ENCODE results near the gene PLA2G2F. TPM values are rescaled to one million over a fixed set of nuclear protein-coding genes. Genes with fewer than 3 reads are reported as not detected.

Gene PLA2G2F
- total and polyA plus RNA-seq, 2 donors, result 0.47 to 7.2 TPM

DNA sequence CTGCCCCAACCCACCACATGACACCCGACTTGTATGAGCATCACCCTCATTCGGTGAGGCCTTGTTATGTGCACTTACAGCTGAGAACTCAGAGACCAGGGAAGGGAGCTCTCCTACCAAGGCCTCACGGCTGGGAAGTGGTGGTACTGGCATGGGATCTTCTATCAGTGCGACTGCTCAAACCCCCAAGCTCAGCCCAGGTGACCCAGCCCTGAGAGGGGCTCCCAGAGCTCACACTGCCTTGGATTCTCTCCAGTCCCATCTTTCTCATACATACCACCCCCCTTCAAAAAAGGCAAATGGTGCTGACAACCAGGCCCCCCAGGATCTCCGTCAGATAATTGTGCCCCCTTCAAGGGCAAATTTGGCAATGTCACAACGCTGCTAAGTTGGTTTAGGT lies 777 bp upstream of the PLA2G2F start:
- H3K9me3 ChIP-seq (ENCODE audit: control insufficient read depth in 2 of 2, insufficient read depth in 1 of 2, low read length in 1 of 2), result no peaks in the 10 kb centered on the region
- no peaks in the 10 kb centered on the region for H3K4me1 ChIP-seq (ENCODE audit: control insufficient read depth in 2 of 2, insufficient read depth in 2 of 2, low read length in 2 of 2)
- H3K36me3 ChIP-seq (ENCODE audit: control insufficient read depth in 2 of 2, insufficient read depth in 2 of 2, low read length in 1 of 2), result no peaks in the 10 kb centered on the region
- H3K4me3 ChIP-seq (ENCODE audit: low read length in 2 of 2), result no peak overlapping the region
- H3K27me3 ChIP-seq (ENCODE audit: control insufficient read depth in 2 of 2, insufficient read depth in 1 of 2, low read length in 1 of 2), result no peaks in the 10 kb centered on the region
- WGBS, result 96% methylated on average over 6 of the region's 6 CpGs
- no peak overlapping the region for H3K27ac ChIP-seq (ENCODE audit: low read depth in 1 of 2, low read length in 1 of 2)
- no peak for DNase-seq (ENCODE audit: low read depth in 6 of 9, low spot score in 9 of 9)

DNA sequence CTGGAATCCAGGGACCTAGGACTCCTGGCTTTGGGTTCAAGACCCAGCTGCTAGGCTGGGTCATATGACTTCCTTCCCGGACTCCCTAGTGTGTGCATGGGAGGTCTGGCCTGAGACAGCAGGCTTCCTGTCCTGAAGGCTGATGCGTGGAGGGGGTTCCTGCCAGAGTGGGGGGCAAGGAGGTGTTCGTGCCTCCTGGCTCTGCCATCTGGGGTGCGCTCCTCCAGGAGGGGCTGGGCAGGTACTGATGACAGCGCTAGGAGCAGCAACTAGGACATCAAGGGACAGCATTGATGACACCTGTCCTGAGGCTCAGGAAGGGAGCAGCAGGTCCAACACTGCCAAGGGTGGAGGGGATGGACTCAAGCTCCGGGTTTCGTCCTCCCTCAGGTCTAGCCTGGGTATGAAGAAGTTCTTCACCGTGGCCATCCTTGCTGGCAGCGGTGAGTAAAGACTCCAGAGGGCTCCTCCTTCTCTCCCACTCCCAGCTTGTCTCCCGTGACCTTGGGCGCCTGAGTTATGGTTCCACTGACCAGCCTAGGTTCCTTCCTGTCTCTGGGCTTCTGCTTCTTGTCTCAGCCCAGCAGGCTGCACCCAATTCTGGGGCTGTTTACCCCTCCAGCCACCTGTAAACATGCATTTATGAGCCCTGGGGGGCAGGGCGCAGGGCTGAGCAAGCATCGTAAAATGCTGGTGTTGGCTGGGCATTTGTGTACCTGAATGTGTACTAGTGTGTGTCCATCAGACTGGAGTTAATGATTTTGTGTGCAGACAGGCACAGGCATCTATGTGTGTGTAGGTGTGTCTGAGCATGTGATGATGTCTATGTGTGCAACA lies 871 bp downstream of the PLA2G2F start:
- Histone ChIP-seq H3K36me3 (ENCODE audit: control insufficient read depth in 2 of 2, insufficient read depth in 2 of 2, low read length in 1 of 2) (no peaks in the 10 kb centered on the region), H3K27me3 (ENCODE audit: control insufficient read depth in 2 of 2, insufficient read depth in 1 of 2, low read length in 1 of 2) (no peaks in the 10 kb centered on the region), H3K27ac (ENCODE audit: low read depth in 1 of 2, low read length in 1 of 2) (no peak overlapping the region), H3K9me3 (ENCODE audit: control insufficient read depth in 2 of 2, insufficient read depth in 1 of 2, low read length in 1 of 2) (no peaks in the 10 kb centered on the region), H3K4me3 (ENCODE audit: low read length in 2 of 2) (no peak overlapping the region), H3K4me1 (ENCODE audit: control insufficient read depth in 2 of 2, insufficient read depth in 2 of 2, low read length in 2 of 2) (no peaks in the 10 kb centered on the region)
- 81% methylated on average over 13 of the region's 13 CpGs for WGBS
- DNase-seq (ENCODE audit: low read depth in 6 of 9, low spot score in 9 of 9), result no peak

DNA sequence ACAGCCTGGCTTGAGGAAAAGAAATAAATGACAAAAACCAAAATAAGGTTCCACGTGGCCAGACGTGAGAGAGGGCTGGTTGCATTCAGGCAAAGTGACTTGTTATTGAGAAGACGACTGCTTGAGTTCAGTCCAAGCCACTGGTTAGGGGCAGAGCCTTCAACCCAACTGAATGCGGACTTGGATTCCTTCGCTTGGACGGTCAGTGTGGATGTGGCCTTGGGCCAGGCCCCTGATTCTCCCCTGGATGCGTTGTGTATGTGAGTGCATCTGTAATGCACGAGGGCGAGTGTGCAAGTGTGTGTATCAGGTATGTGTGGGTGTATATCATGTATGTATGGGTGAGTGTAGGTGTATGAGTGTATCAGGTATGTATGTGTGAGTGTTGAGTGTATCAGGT lies 1.9 kb downstream of the PLA2G2F start:
- no peak overlapping the region for H3K27ac ChIP-seq (ENCODE audit: low read depth in 1 of 2, low read length in 1 of 2)
- H3K4me1 ChIP-seq (ENCODE audit: control insufficient read depth in 2 of 2, insufficient read depth in 2 of 2, low read length in 2 of 2), result no peaks in the 10 kb centered on the region
- WGBS, result 96% methylated on average over 9 of the region's 9 CpGs
- DNase-seq (ENCODE audit: low read depth in 6 of 9, low spot score in 9 of 9), result no peak
- no peak overlapping the region for H3K4me3 ChIP-seq (ENCODE audit: low read length in 2 of 2)
- no peaks in the 10 kb centered on the region for H3K9me3 ChIP-seq (ENCODE audit: control insufficient read depth in 2 of 2, insufficient read depth in 1 of 2, low read length in 1 of 2)
- H3K27me3 ChIP-seq (ENCODE audit: control insufficient read depth in 2 of 2, insufficient read depth in 1 of 2, low read length in 1 of 2), result no peaks in the 10 kb centered on the region
- H3K36me3 ChIP-seq (ENCODE audit: control insufficient read depth in 2 of 2, insufficient read depth in 2 of 2, low read length in 1 of 2), result no peaks in the 10 kb centered on the region

DNA sequence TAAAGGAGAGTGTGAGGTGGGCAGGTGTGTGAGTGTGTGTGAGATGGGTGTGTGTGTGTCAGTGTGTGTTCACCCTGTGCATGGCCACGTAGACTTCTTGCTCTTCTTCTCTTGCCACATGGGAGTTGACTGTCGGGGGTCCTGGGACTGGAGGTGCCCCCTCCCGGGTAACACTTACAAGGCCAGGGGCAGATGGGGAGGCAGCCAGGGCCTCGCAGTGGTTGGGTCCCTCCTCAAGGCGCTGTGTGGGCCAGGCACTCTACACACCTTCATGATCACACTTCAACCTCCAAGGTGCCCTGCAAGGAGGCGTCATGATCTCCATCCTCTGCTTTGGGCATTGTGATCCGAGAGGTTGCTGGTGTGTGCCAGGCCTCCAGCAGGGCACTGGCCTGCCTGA lies 2.3 kb downstream of the PLA2G2F start:
- no peak for DNase-seq (ENCODE audit: low read depth in 6 of 9, low spot score in 9 of 9)
- Histone ChIP-seq H3K27me3 (ENCODE audit: control insufficient read depth in 2 of 2, insufficient read depth in 1 of 2, low read length in 1 of 2) (no peaks in the 10 kb centered on the region), H3K27ac (ENCODE audit: low read depth in 1 of 2, low read length in 1 of 2) (no peak overlapping the region), H3K9me3 (ENCODE audit: control insufficient read depth in 2 of 2, insufficient read depth in 1 of 2, low read length in 1 of 2) (no peaks in the 10 kb centered on the region), H3K36me3 (ENCODE audit: control insufficient read depth in 2 of 2, insufficient read depth in 2 of 2, low read length in 1 of 2) (no peaks in the 10 kb centered on the region), H3K4me1 (ENCODE audit: control insufficient read depth in 2 of 2, insufficient read depth in 2 of 2, low read length in 2 of 2) (no peaks in the 10 kb centered on the region), H3K4me3 (ENCODE audit: low read length in 2 of 2) (no peak overlapping the region)
- WGBS, result 95% methylated on average over 7 of the region's 7 CpGs

DNA sequence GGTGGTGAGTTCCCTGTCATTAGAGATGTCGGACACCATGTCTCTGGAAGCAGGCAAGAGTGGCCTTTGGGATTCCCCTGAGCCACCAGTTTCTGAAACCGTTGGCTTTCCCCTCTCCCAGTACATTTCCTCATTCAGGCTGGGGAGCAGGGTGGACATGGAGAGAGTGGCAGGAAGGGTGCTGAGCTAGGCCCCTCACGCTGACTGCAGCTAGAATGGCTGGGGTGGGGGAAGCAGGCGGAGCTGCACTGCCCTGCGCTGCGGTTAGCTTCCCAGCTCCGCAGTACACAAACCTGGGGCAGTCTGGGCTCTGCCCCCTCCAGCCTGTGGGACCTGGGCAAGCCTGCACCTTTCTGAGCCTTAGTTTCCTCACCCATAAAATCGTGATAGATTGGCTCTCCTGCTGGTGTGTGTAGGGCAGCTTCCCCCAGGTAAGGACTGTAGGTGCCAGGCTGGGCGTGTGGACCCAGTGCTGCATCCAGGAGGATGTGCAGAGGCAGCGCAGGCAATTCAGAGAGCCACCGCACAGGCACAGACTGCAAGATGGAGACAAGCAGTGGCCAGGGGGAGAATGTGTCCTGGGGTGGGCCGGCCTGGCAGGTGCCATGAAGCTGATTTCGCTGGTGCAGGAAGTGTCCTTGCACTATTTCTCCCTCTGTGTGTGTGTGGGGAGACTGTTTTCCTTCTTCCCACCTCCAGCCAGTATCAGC lies 3.0 kb downstream of the PLA2G2F start:
- Histone ChIP-seq H3K27me3 (ENCODE audit: control insufficient read depth in 2 of 2, insufficient read depth in 1 of 2, low read length in 1 of 2) (no peaks in the 10 kb centered on the region), H3K36me3 (ENCODE audit: control insufficient read depth in 2 of 2, insufficient read depth in 2 of 2, low read length in 1 of 2) (no peaks in the 10 kb centered on the region), H3K4me3 (ENCODE audit: low read length in 2 of 2) (no peak overlapping the region), H3K27ac (ENCODE audit: low read depth in 1 of 2, low read length in 1 of 2) (no peak overlapping the region), H3K4me1 (ENCODE audit: control insufficient read depth in 2 of 2, insufficient read depth in 2 of 2, low read length in 2 of 2) (no peaks in the 10 kb centered on the region), H3K9me3 (ENCODE audit: control insufficient read depth in 2 of 2, insufficient read depth in 1 of 2, low read length in 1 of 2) (no peaks in the 10 kb centered on the region)
- DNase-seq (ENCODE audit: low read depth in 6 of 9, low spot score in 9 of 9), result no peak
- 92% methylated on average over 13 of the region's 13 CpGs for WGBS

GRCh38 chr1:20143318-20143717 lies 4.2 kb downstream of the PLA2G2F start:
- H3K4me3 ChIP-seq (ENCODE audit: low read length in 2 of 2), result no peak overlapping the region
- no peaks in the 10 kb centered on the region for H3K36me3 ChIP-seq (ENCODE audit: control insufficient read depth in 2 of 2, insufficient read depth in 2 of 2, low read length in 1 of 2)
- WGBS, result 90% methylated on average over 8 of the region's 8 CpGs
- no peak overlapping the region for H3K27ac ChIP-seq (ENCODE audit: low read depth in 1 of 2, low read length in 1 of 2)
- no peaks in the 10 kb centered on the region for H3K9me3 ChIP-seq (ENCODE audit: control insufficient read depth in 2 of 2, insufficient read depth in 1 of 2, low read length in 1 of 2)
- H3K27me3 ChIP-seq (ENCODE audit: control insufficient read depth in 2 of 2, insufficient read depth in 1 of 2, low read length in 1 of 2), result no peaks in the 10 kb centered on the region
- H3K4me1 ChIP-seq (ENCODE audit: control insufficient read depth in 2 of 2, insufficient read depth in 2 of 2, low read length in 2 of 2), result no peaks in the 10 kb centered on the region
- no peak for DNase-seq (ENCODE audit: low read depth in 6 of 9, low spot score in 9 of 9)

DNA sequence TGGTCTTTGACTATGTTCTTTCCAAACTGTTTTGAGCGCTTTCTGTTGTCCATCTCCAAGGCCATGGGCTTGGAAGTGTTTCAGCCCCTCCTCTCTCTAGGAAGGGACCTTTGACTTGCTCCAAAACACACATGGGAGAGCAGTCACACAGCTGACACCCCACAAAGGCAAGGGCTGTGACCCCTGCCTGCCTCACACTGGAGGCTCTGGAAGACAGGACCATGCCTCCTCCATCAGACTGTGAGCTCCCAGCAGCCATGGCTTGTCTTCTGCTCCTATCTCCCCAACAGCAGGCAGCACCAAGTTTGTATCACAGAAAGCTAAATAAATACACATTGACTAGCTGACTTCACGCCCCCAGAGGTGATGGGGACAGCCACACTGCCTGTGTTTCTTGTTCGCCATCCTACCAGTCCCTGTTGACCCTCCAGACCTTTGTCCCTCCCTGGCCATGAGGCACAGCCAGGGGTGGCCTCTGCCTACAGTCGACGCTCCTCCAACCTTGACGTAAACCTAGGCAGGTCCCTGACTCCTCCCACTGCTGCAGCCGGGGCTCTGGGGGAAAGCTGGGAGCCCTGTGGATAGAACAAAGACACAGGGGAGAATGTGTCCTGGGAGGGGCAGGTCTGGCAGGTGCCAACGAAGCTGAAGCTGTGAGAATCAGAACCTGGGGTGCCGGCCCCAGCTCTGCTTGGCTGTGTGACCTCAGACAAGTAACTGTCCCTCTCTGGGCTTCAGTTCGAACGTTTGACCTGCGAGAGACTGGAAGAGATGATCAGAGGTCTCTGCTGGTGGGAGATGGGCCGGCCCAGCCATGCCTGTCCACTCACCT lies 4.8 kb downstream of the PLA2G2F start:
- no peak for DNase-seq (ENCODE audit: low read depth in 6 of 9, low spot score in 9 of 9)
- 83% methylated on average over 13 of the region's 13 CpGs for WGBS

DNA sequence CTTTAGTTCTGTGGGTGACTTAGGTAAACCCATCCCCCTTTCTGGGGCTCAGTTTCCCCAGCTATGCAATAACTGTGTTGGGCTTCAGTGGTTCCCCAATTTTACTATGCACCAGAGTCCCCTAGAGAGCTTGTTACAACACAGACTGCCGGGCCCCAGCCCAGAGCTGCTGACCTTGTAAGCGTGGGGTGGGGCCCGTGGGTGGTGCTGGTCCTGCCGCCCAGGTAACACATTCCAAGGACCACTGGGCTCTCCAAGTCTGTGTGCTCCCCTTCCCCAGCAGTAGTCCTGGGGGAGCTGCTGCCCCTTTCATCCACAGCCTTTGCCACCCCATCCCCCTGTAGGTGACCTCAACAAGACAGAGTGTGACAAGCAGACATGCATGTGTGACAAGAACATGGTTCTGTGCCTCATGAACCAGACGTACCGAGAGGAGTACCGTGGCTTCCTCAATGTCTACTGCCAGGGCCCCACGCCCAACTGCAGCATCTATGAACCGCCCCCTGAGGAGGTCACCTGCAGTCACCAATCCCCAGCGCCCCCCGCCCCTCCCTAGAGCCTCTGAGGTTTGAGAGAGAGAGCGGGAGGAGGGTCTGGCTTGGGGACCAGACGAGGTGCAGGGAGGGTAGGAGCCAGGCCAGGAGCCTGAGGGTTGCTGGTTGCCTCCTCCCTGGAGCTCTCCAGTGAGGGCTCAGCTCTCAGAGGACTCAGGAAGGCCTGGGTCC lies 8.9 kb downstream of the PLA2G2F start:
- WGBS, result 91% methylated on average over 13 of the region's 13 CpGs
- no peak for DNase-seq (ENCODE audit: low read depth in 6 of 9, low spot score in 9 of 9)
- peaks cover 0 to 5% of the 10 kb centered on the region in 2 donors for H3K27me3 ChIP-seq (ENCODE audit: control insufficient read depth in 2 of 2, insufficient read depth in 1 of 2, low read length in 1 of 2)
- H3K4me3 ChIP-seq (ENCODE audit: low read length in 2 of 2), result no peak overlapping the region
- H3K9me3 ChIP-seq (ENCODE audit: control insufficient read depth in 2 of 2, insufficient read depth in 1 of 2, low read length in 1 of 2), result no peaks in the 10 kb centered on the region
- no peaks in the 10 kb centered on the region for H3K36me3 ChIP-seq (ENCODE audit: control insufficient read depth in 2 of 2, insufficient read depth in 2 of 2, low read length in 1 of 2)
- H3K4me1 ChIP-seq (ENCODE audit: control insufficient read depth in 2 of 2, insufficient read depth in 2 of 2, low read length in 2 of 2), result peaks cover 5 to 6% of the 10 kb centered on the region in 2 donors
- H3K27ac ChIP-seq (ENCODE audit: low read depth in 1 of 2, low read length in 1 of 2), result no peak overlapping the region

More for the DNA sequence above, 4.8 kb downstream of the PLA2G2F start:
- Histone ChIP-seq H3K4me1 (ENCODE audit: control insufficient read depth in 2 of 2, insufficient read depth in 2 of 2, low read length in 2 of 2) (no peaks in the 10 kb centered on the region), H3K9me3 (ENCODE audit: control insufficient read depth in 2 of 2, insufficient read depth in 1 of 2, low read length in 1 of 2) (no peaks in the 10 kb centered on the region), H3K4me3 (ENCODE audit: low read length in 2 of 2) (no peak overlapping the region), H3K36me3 (ENCODE audit: control insufficient read depth in 2 of 2, insufficient read depth in 2 of 2, low read length in 1 of 2) (no peaks in the 10 kb centered on the region), H3K27me3 (ENCODE audit: control insufficient read depth in 2 of 2, insufficient read depth in 1 of 2, low read length in 1 of 2) (no peaks in the 10 kb centered on the region), H3K27ac (ENCODE audit: low read depth in 1 of 2, low read length in 1 of 2) (no peak overlapping the region)
